ENCODE measurements around the gene PPP1R8.
A peak's percentile ranks its signal among the peaks of the same experiment; 100 is the strongest.

GRCh38 chr1:27789540-27790041, 41.0 kb upstream of the PPP1R8 start:
- TF ChIP-seq, protein P1, sequence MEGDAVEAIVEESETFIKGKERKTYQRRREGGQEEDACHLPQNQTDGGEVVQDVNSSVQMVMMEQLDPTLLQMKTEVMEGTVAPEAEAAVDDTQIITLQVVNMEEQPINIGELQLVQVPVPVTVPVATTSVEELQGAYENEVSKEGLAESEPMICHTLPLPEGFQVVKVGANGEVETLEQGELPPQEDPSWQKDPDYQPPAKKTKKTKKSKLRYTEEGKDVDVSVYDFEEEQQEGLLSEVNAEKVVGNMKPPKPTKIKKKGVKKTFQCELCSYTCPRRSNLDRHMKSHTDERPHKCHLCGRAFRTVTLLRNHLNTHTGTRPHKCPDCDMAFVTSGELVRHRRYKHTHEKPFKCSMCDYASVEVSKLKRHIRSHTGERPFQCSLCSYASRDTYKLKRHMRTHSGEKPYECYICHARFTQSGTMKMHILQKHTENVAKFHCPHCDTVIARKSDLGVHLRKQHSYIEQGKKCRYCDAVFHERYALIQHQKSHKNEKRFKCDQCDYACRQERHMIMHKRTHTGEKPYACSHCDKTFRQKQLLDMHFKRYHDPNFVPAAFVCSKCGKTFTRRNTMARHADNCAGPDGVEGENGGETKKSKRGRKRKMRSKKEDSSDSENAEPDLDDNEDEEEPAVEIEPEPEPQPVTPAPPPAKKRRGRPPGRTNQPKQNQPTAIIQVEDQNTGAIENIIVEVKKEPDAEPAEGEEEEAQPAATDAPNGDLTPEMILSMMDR (IDR thresholded peaks at IDR 0.05) = no peak
- TF ChIP-seq POLR2A (IDR thresholded peaks at IDR 0.05) (no peak), POLR2AphosphoS5 (IDR thresholded peaks at IDR 0.05) (peak; percentile 21 to 77 (median 49))

Measured in stomach (tissue), 4 donors.